Activated CD4-positive, alpha-beta T cell treated with anti-CD3 and anti-CD28 coated beads, Interleukin-2, amount 10 ng/mL, durations not matched to agents 24 days and 14 days (primary cell): ENCODE data around the gene HSDL1. TPM values are rescaled to one million over a fixed set of nuclear protein-coding genes. Genes with fewer than 3 reads are reported as not detected.

ENCODE experiments used
- DNase-seq: peaks from one replicate; pipeline ENCODE4 v3.0.0; 2022
- H3K27ac Mint-ChIP-seq: one replicate; pipeline ENCODE4 v1.8.0; 2022; ENCODE audit warnings: mild to moderate bottlenecking, mixed read lengths
- H3K27me3 Mint-ChIP-seq: one replicate; pipeline ENCODE4 v1.8.0; 2022; ENCODE audit warnings: mixed read lengths
- H3K36me3 Mint-ChIP-seq: one replicate; pipeline ENCODE4 v1.8.0; 2022; ENCODE audit warnings: low read depth, mild to moderate bottlenecking, mixed read lengths
- H3K4me1 Mint-ChIP-seq: one replicate; pipeline ENCODE4 v1.8.0; 2021; ENCODE audit warnings: mixed read lengths
- H3K4me3 Mint-ChIP-seq: one replicate; pipeline ENCODE4 v1.8.0; 2022; ENCODE audit warnings: mild to moderate bottlenecking, moderate library complexity, mixed read lengths
- H3K9me3 Mint-ChIP-seq: one replicate; pipeline ENCODE4 v1.8.0; 2021; ENCODE audit warnings: mixed read lengths
- intact Hi-C: fragments of 100-400 bp; cut with micrococcal nuclease; formaldehyde crosslinking; loops from one replicate; pipeline ENCODE4 v1.15.1; 2023
- total RNA-seq: library from RNA; stranded (reverse); gene quantifications from 2 replicates; pipeline ENCODE4 v1.2.3, GENCODE V29; 2022

HSDL1 gene
- total RNA-seq, 1 donor from 2014 or later = 17.6 TPM

DNA sequence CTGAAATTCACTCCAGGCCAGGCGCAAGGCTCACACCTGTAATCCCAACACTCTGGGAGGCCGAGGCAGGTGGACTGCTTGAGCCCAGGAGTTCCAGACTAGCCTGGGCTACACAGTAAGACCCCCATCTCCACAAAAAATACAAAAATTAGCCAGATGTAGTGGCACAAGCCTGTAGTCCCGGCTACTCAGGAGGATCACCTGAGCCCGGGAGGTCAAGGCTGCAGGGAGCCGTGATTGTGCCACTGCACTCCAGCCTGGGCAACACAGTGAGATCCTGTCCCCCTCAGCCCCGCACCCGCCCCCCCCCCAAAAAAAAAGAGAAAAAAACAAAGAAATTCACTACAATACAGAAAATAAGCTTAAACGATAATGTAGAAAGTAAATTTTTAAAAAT is 59.7 kb downstream of the HSDL1 start:
- intact Hi-C loops = loop anchor here (1.0 to 10.0 kb wide), 4 partner anchors 60 to 420 kb away; partner anchors contain the start of genes DNAAF1, HSDL1, MEAK7 and TAF1C

DNA sequence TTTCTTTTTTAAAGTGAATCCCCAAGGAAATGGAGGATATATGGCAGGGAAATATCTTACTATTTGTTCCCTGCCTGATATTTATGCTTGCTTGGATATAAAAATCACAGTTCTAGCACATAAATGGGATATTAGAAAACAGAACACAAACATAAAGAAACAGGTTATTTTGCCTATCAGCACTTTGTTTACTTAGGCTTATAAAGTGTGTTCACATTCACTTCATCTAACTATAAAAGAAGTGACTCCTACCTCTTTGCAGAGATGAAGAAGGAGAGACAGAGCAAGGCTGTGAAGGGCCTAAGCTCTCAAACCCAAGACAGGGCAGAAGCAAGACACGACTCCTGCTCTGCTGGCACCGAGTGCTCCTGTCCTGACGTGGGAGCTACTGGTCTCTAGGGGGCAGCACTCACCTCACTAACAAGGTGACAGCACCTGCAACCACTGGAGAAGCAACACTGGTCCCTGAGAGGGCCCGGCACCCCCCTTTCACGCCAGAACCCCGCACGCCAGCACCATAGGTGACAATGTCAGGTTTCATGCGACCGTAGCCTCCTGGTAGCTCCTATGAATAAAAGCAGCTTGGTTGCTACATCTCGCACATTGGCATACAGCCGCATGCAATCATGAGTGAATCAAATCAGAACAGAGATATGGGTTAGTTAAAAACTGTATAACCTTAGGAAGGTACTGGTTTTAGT is 60.3 kb downstream of the HSDL1 start:
- Mint-ChIP-seq H3K4me3 (no peak overlapping the region), H3K27ac (peak overlapping the region; percentile 1), H3K36me3 (peaks cover 65% of the 10 kb centered on the region), H3K27me3 (no peaks in the 10 kb centered on the region), H3K9me3 (no peaks in the 10 kb centered on the region), H3K4me1 (peaks cover 30% of the 10 kb centered on the region)
- intact Hi-C loops = loop anchor here (1.0 to 10.0 kb wide), 4 partner anchors 60 to 420 kb away; partner anchors contain the start of genes DNAAF1, HSDL1, MEAK7 and TAF1C
- peak; percentile 91 for DNase-seq

More for the DNA sequence above, 59.7 kb downstream of the HSDL1 start:
- H3K27me3 Mint-ChIP-seq = no peaks in the 10 kb centered on the region
- H3K36me3 Mint-ChIP-seq = peaks cover 66% of the 10 kb centered on the region
- H3K4me1 Mint-ChIP-seq = peaks cover 30% of the 10 kb centered on the region
- DNase-seq = no peak
- H3K4me3 Mint-ChIP-seq = no peak overlapping the region
- H3K27ac Mint-ChIP-seq = no peak overlapping the region
- no peaks in the 10 kb centered on the region for H3K9me3 Mint-ChIP-seq

DNA sequence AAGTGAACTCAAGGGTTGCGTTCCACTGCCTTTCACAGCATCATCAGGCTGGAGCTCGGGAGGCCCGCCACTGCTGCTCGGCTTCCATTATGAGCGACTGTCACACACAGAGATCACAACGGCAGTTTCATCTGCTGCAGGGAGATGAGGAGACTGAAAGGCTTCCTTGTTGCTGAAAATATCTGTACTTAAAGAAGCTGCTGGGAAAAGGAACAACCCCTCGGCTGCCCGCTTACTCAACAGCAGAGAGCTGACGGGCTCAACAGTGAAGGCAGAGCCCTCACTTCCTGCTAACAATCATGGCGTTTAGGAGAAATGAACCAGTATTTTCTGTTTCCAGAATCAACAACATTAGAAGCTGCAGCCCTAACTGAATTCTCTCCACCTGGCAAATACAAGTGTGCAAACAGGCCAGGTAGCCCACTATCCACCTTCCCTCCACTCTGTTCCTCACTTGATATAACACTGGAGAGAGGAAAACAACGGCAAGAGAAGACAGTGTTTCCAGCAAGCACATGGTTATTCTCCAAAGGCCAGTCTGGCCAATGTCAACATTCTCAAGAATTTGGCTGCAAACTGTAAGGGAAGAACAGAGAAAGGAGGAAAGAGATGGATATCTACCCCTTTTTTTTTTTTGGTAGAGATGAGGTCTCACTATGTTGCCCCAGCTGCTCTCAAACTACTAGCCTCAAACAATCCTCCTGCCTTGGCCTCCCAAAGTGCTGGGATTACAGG is 62.0 kb downstream of the HSDL1 start:
- no peak overlapping the region for H3K27ac Mint-ChIP-seq
- no peak overlapping the region for H3K4me3 Mint-ChIP-seq
- intact Hi-C loops = loop anchor here (10.0 kb wide), 1 partner anchor 422 kb away; the partner anchor contains the start of gene MEAK7
- no peak for DNase-seq
- peaks cover 16% of the 10 kb centered on the region for H3K4me1 Mint-ChIP-seq
- H3K27me3 Mint-ChIP-seq = no peaks in the 10 kb centered on the region
- H3K36me3 Mint-ChIP-seq = peaks cover 59% of the 10 kb centered on the region
- no peaks in the 10 kb centered on the region for H3K9me3 Mint-ChIP-seq

DNA sequence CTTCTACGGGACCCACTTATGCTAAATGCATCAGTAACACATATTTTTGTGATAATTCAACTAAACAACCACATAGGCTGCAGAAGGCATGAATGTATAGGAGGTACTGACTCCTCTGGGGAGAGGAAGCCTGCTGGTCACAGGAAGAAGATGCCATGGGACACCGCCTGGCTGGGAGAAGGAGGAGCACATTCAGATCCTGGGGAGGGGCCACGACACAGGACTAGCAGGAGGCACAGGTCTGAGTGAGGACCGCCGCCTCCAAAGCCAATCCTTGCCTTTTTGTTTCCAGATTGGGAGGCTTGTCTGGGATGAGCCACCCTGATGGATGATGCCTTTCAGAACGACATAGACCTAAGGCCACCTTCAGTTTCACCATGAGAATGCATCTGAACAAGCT is 62.9 kb downstream of the HSDL1 start:
- peaks cover 9% of the 10 kb centered on the region for H3K4me1 Mint-ChIP-seq
- no peak overlapping the region for H3K27ac Mint-ChIP-seq
- H3K4me3 Mint-ChIP-seq = no peak overlapping the region
- no peaks in the 10 kb centered on the region for H3K9me3 Mint-ChIP-seq
- no peak for DNase-seq
- no peaks in the 10 kb centered on the region for H3K27me3 Mint-ChIP-seq
- intact Hi-C loops = loop anchor here (10.0 kb wide), 1 partner anchor 423 kb away; the partner anchor contains the start of gene MEAK7
- peaks cover 57% of the 10 kb centered on the region for H3K36me3 Mint-ChIP-seq

DNA sequence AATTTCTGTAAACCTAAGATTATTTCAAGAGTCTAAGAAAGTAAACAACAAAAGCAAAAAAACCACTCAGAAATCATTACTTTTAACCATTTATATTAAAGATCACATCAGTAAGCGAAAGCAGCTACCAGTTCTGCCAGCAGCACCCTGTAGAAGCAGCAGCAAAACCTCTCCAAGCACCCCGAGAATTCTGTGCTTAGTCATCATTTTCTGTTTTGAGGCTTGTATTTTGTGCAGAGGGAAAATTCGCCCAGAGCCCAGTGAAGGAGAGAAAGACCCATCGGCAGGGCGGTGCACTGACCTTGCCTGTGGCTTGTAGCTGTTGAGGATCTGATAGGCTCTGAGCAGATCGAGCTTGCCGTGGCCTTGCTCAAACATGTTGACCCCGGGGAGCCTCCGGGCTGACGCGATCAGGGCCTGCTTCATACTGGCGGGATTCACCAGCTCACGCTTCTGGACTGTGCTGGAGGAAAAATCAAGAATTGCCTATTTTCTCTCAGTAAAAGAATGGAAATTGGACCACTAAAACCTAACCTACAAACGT is 63.5 kb downstream of the HSDL1 start:
- Mint-ChIP-seq H3K36me3 (peaks cover 55% of the 10 kb centered on the region), H3K4me1 (peaks cover 9% of the 10 kb centered on the region), H3K27me3 (no peaks in the 10 kb centered on the region), H3K27ac (no peak overlapping the region), H3K9me3 (no peaks in the 10 kb centered on the region), H3K4me3 (no peak overlapping the region)
- intact Hi-C loops = loop anchor here (10.0 kb wide), 1 partner anchor 423 kb away; the partner anchor contains the start of gene MEAK7
- DNase-seq = no peak

DNA sequence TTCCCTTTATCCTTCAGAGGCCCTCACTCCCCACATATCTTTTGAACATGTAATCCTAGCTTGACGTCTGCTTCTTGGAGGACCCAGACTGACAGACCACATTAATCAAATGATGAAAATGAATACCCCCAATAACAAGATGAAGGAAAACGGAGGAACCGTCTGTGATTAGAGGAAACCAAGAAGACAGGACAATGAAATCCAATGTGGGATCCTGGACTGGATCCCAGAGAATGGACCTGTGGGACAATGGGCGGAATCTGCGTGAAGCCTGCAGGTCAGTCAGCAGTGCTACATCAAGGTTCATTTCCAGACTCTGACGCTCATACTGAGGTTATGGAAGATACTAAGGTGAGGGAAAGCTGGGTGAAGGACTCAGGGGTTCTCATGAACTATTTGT is 64.2 kb downstream of the HSDL1 start:
- H3K36me3 Mint-ChIP-seq = peaks cover 48% of the 10 kb centered on the region
- intact Hi-C loops = loop anchor here (10.0 kb wide), 1 partner anchor 424 kb away; the partner anchor contains the start of gene MEAK7
- no peaks in the 10 kb centered on the region for H3K27me3 Mint-ChIP-seq
- H3K4me3 Mint-ChIP-seq = no peak overlapping the region
- H3K4me1 Mint-ChIP-seq = peaks cover 4% of the 10 kb centered on the region
- DNase-seq = no peak
- no peak overlapping the region for H3K27ac Mint-ChIP-seq
- H3K9me3 Mint-ChIP-seq = no peaks in the 10 kb centered on the region

DNA sequence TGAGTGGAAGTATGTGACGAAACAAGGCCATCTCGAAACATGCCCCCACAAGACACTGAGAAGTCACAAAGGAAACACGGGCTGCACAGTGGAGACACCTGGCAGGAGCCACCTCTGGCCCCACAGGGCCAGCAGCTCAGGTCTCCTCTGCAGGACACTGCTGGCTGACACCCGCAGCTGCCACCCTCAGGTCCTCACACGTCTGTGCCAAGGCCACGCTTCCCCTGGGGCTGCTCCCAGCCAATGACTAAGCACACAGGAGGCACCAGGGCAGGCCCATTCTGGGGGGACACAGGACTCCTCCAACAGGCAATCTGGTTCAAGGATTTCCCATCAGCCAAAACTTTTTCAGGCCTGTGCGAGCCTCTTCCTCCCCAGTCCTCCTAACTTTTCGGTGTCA is 64.6 kb downstream of the HSDL1 start:
- peaks cover 49% of the 10 kb centered on the region for H3K36me3 Mint-ChIP-seq
- no peak overlapping the region for H3K27ac Mint-ChIP-seq
- peaks cover 3% of the 10 kb centered on the region for H3K4me1 Mint-ChIP-seq
- no peaks in the 10 kb centered on the region for H3K9me3 Mint-ChIP-seq
- no peaks in the 10 kb centered on the region for H3K27me3 Mint-ChIP-seq
- intact Hi-C loops = loop anchor here (10.0 kb wide), 1 partner anchor 424 kb away; the partner anchor contains the start of gene MEAK7
- no peak for DNase-seq
- no peak overlapping the region for H3K4me3 Mint-ChIP-seq

DNA sequence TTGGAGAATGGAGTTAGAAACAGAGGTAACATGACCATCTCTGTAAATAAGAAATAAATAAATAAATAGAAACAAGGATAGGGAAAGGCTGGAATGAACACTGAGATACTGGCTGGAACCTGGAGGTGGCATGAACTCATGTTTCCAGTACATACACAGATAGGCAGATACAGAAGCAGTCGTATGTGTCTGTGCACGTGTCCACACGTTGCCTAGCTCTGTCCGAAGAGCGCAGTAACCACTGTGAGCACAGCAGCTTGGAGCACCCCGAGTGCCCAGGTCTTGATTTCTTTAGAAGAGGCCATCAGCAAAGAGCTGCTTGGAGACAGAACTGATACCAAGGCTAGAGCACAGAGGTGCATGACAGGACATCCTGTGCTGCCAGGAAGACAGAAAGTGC is 65.3 kb downstream of the HSDL1 start:
- no peaks in the 10 kb centered on the region for H3K9me3 Mint-ChIP-seq
- H3K36me3 Mint-ChIP-seq = peaks cover 50% of the 10 kb centered on the region
- DNase-seq = no peak
- no peak overlapping the region for H3K4me3 Mint-ChIP-seq
- no peaks in the 10 kb centered on the region for H3K4me1 Mint-ChIP-seq
- H3K27ac Mint-ChIP-seq = no peak overlapping the region
- no peaks in the 10 kb centered on the region for H3K27me3 Mint-ChIP-seq
- intact Hi-C loops = loop anchor here (10.0 kb wide), 1 partner anchor 425 kb away; the partner anchor contains the start of gene MEAK7

DNA sequence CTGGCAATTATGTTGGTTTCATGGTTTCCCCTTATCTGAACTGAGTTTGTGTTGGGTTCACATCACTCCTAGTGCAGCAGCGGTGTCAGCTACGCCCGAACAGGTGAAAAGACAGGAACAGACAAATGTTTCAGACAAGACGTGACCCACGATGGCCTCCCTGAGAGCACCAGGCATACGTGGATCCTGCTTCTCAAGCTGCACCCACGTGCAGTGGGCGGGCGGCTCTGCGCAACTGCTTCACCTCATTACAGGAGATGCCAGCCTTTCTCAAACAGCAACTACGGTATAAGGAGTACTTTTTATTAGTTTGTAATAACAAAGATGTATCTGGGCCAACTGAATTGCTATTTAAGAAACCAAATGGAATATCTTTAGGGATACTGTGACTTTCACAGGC is 69.6 kb downstream of the HSDL1 start:
- Mint-ChIP-seq H3K4me3 (no peak overlapping the region), H3K27ac (no peak overlapping the region), H3K9me3 (no peaks in the 10 kb centered on the region), H3K4me1 (no peaks in the 10 kb centered on the region), H3K36me3 (peaks cover 38% of the 10 kb centered on the region), H3K27me3 (no peaks in the 10 kb centered on the region)
- no peak for DNase-seq
- intact Hi-C loops = no loop called here

DNA sequence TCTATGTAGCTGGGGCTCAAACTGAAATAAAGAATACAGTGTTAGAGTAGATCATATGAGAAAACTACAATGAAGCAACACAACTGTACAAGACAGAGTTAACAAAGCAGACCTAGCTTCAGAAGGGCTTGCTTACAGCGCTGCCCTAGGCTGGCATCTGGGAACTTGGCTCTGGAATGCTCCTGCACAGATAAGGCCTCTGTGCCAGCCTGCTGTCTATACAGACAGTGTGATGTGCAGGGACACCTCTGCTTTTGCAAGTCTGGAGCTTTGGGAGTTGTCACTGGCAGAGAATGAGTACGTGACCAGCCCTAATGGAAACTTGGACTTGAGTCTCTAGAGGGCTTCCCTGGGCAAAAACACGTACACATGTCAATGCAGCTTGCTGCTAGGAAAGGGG is 70.3 kb downstream of the HSDL1 start:
- peaks cover 39% of the 10 kb centered on the region for H3K36me3 Mint-ChIP-seq
- H3K4me1 Mint-ChIP-seq = no peaks in the 10 kb centered on the region
- no peaks in the 10 kb centered on the region for H3K27me3 Mint-ChIP-seq
- intact Hi-C loops = no loop called here
- no peaks in the 10 kb centered on the region for H3K9me3 Mint-ChIP-seq
- no peak overlapping the region for H3K4me3 Mint-ChIP-seq
- H3K27ac Mint-ChIP-seq = no peak overlapping the region
- no peak for DNase-seq

Other genes with a start within 250 kb of the HSDL1 start
- gene MLYCD, start 246.1 kb downstream of the HSDL1 start, total RNA-seq = 5.0 and 5.3 TPM in 2 replicates
- 0.72 and 1.3 TPM in 2 replicates for gene OSGIN1, start 191.9 kb downstream of the HSDL1 start, total RNA-seq
- not detected in 2 replicates for gene NECAB2, start 176.9 kb downstream of the HSDL1 start, total RNA-seq
- gene SLC38A8, start 102.4 kb downstream of the HSDL1 start, total RNA-seq = not detected in 2 replicates
- gene MBTPS1, start 28.2 kb downstream of the HSDL1 start, total RNA-seq = 49.6 and 52.3 TPM in 2 replicates
- not detected in 2 replicates for gene DNAAF1, start 131 bp upstream of the HSDL1 start, total RNA-seq
- 60.3 and 61.1 TPM in 2 replicates for gene TAF1C, start 41.9 kb upstream of the HSDL1 start, total RNA-seq
- not detected in 2 replicates for gene ADAD2, start 46.0 kb upstream of the HSDL1 start, total RNA-seq
- gene KCNG4, start 94.8 kb upstream of the HSDL1 start, total RNA-seq = not detected in 2 replicates
- not detected in 2 replicates for gene WFDC1, start 149.7 kb upstream of the HSDL1 start, total RNA-seq
- not detected in 2 replicates for gene ATP2C2, start 223.4 kb upstream of the HSDL1 start, total RNA-seq